Measurements from ENCODE around the gene PCOLCE2.

The PCOLCE2 gene

DNA sequence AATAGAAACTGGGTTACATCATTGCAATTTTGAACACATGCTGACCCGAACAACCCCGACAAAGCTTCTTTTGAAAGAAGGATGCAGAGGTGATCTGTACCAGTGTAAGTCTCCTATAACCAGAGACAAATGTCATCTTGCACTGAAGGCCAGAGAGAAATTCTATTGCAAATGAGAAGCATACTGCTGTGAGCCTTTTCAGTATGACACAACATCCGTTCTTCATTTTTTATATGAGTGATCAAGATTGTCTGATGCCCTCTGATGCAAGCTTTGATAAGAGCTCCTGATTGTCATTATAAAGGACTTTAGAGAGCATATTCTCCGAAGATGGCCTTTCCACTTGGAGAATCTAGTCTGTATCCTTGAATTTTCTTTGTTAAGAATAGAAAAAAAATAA, 36.9 kb downstream of the PCOLCE2 start:
- no peak for TF ChIP-seq EZH2phosphoT487 (IDR thresholded peaks at IDR 0.05; ENCODE audit: low read depth)
- no peak for TF ChIP-seq CTCF (IDR thresholded peaks at IDR 0.05; ENCODE audit: low read depth, low read length)
- peaks cover 6% of the 10 kb centered on the region; the same call in 1 of the 2 replicates for H3K4me1 ChIP-seq (ENCODE audit: low read length)
- H2AFZ ChIP-seq (ENCODE audit: low read depth, low read length) = no peak overlapping the region
- no peak overlapping the region for H3K27ac ChIP-seq (ENCODE audit: low read length)
- H3K4me2 ChIP-seq (ENCODE audit: low read length) = no peak overlapping the region
- no peaks in the 10 kb centered on the region for H3K9me3 ChIP-seq (ENCODE audit: insufficient read depth, low read length)
- no peaks in the 10 kb centered on the region for H3K27me3 ChIP-seq (ENCODE audit: low read depth, low read length)
- H4K20me1 ChIP-seq (ENCODE audit: insufficient read depth, low read length) = no peaks in the 10 kb centered on the region
- no peaks in the 10 kb centered on the region for H3K36me3 ChIP-seq (replicated peaks; ENCODE audit: low read depth, low read length)
- no peaks in the 10 kb centered on the region for H3K79me2 ChIP-seq (ENCODE audit: low read length)
- no peak overlapping the region for H3K4me3 ChIP-seq (ENCODE audit: low read length)
- no peak overlapping the region for H3K9ac ChIP-seq (ENCODE audit: low read length)

DNA sequence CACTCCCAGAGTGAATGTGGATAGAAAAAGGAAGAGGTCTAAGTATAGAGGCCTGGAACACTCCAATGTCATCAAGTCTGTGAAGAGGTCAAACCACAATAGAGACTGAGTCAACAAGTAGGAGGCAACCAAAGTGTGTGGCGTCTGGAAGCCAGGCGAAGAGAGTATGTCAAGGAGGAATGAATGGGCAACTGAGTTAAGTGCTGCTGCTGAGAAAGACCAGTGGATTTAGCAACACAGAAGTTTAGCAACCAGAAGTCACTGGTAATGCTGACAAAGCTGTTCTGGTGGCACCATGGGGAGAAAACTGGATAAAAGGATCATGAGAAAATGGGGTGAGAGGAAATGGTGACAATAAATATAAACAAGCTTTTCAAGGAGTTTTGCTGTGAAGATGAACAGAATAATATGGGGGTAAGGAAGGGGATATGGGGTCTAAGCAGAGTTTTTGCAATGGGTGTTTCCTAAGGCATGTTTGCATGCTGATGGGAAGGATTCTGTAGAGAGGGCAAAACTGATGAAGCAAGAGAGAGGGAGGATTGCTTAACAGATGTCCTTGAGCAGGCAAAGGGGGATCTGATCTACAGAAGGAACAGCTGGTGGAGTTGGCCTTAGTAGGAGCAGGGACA, 38.4 kb downstream of the PCOLCE2 start:
- no peak overlapping the region for H3K27ac ChIP-seq (ENCODE audit: low read length)
- no peak overlapping the region for H2AFZ ChIP-seq (ENCODE audit: low read depth, low read length)
- H3K79me2 ChIP-seq (ENCODE audit: low read length) = no peaks in the 10 kb centered on the region
- H4K20me1 ChIP-seq (ENCODE audit: insufficient read depth, low read length) = no peaks in the 10 kb centered on the region
- H3K4me1 ChIP-seq (ENCODE audit: low read length) = peaks cover 6% of the 10 kb centered on the region; the same call in 1 of the 2 replicates
- no peaks in the 10 kb centered on the region for H3K9me3 ChIP-seq (ENCODE audit: insufficient read depth, low read length)
- no peak overlapping the region for H3K4me3 ChIP-seq (ENCODE audit: low read length)
- H3K27me3 ChIP-seq (ENCODE audit: low read depth, low read length) = no peaks in the 10 kb centered on the region
- no peaks in the 10 kb centered on the region for H3K36me3 ChIP-seq (replicated peaks; ENCODE audit: low read depth, low read length)
- no peak overlapping the region for H3K9ac ChIP-seq (ENCODE audit: low read length)
- H3K4me2 ChIP-seq (ENCODE audit: low read length) = no peak overlapping the region
- TF ChIP-seq EZH2phosphoT487 (IDR thresholded peaks at IDR 0.05; ENCODE audit: low read depth) (no peak), CTCF (IDR thresholded peaks at IDR 0.05; ENCODE audit: low read depth, low read length) (no peak)

DNA sequence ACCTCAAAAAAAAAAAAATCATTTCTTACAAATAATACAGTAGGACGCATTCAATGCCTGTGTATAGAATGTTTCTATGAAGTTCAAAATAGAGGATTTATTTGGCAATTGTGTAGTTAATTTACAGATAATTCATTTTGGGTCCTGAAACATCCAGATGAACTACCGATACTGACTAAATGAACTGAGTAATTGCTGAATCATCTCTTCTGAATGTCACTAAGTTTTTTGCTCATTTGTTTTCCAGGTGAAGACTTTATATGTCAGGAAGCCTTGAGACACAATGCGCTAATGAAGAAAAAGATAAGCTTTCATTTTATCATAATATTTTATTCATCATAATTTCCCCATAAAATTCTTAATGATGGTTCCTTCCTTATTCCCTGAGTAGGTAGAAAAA, 39.7 kb downstream of the PCOLCE2 start:
- no peak overlapping the region for H3K4me3 ChIP-seq (ENCODE audit: low read length)
- H2AFZ ChIP-seq (ENCODE audit: low read depth, low read length) = no peak overlapping the region
- H3K27ac ChIP-seq (ENCODE audit: low read length) = no peak overlapping the region
- no peaks in the 10 kb centered on the region for H3K9me3 ChIP-seq (ENCODE audit: insufficient read depth, low read length)
- TF ChIP-seq CTCF (IDR thresholded peaks at IDR 0.05; ENCODE audit: low read depth, low read length) (no peak), EZH2phosphoT487 (IDR thresholded peaks at IDR 0.05; ENCODE audit: low read depth) (no peak)
- H3K4me2 ChIP-seq (ENCODE audit: low read length) = no peak overlapping the region
- no peaks in the 10 kb centered on the region for H3K36me3 ChIP-seq (replicated peaks; ENCODE audit: low read depth, low read length)
- no peaks in the 10 kb centered on the region for H3K79me2 ChIP-seq (ENCODE audit: low read length)
- H3K27me3 ChIP-seq (ENCODE audit: low read depth, low read length) = no peaks in the 10 kb centered on the region
- peaks cover 6% of the 10 kb centered on the region; the same call in 1 of the 2 replicates for H3K4me1 ChIP-seq (ENCODE audit: low read length)
- no peak overlapping the region for H3K9ac ChIP-seq (ENCODE audit: low read length)
- H4K20me1 ChIP-seq (ENCODE audit: insufficient read depth, low read length) = no peaks in the 10 kb centered on the region

DNA sequence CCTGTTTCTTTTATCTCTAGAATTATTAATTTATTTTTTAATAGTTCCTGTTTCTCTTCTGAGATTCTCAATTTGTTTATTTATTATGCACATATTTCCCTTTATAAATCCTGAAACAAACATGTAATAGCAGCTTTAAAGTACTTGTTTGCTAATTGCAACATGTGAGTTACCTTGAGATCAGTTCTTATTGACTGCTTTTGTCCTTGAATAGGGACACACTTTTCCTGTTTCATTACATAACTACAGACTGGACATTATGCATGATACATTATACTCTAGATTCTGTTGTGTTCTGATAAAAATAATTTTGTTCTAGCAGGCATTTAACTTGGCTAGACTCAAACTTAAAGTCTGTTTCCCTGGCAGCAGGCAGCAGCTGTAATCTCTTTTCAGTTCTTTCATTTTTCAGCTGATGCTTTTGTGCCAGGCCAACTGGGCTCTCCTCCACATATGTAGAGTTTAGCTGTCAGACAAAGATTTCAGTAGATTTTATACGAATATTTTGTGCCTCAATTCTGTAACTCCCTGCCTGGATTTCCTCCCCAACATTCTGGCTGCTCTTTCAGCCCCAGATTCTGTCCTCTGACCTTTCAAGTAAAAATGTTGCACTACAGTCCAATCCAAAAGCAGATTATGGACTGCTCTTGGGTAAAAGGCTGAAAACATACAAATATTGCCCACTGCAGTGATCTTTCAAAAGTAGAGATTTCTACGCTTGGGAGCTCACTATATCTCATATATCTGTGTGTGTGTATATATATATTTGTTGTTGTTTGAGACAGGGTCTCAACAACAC, 41.9 kb downstream of the PCOLCE2 start:
- H3K4me2 ChIP-seq (ENCODE audit: low read length) = no peak overlapping the region

More for the DNA sequence above, 41.9 kb downstream of the PCOLCE2 start:
- Histone ChIP-seq H3K27ac (ENCODE audit: low read length) (no peak overlapping the region), H3K4me3 (ENCODE audit: low read length) (no peak overlapping the region), H3K79me2 (ENCODE audit: low read length) (no peaks in the 10 kb centered on the region), H3K27me3 (ENCODE audit: low read depth, low read length) (no peaks in the 10 kb centered on the region), H3K36me3 (replicated peaks; ENCODE audit: low read depth, low read length) (no peaks in the 10 kb centered on the region), H3K4me1 (ENCODE audit: low read length) (0 out of 2 replicates have a peak, but pooled peaks cover 2% of the 10 kb centered on the region), H3K9ac (ENCODE audit: low read length) (no peak overlapping the region), H3K9me3 (ENCODE audit: insufficient read depth, low read length) (no peaks in the 10 kb centered on the region), H4K20me1 (ENCODE audit: insufficient read depth, low read length) (no peaks in the 10 kb centered on the region), H2AFZ (ENCODE audit: low read depth, low read length) (no peak overlapping the region)
- TF ChIP-seq EZH2phosphoT487 (IDR thresholded peaks at IDR 0.05; ENCODE audit: low read depth) (no peak), CTCF (IDR thresholded peaks at IDR 0.05; ENCODE audit: low read depth, low read length) (no peak)

Data from OCI-LY3 (cell line).